H4 (cell line): ENCODE data around the gene KRT82. TPM values are rescaled to one million over a fixed set of nuclear protein-coding genes. Genes with fewer than 3 reads are reported as not detected.

Experiments used
- total RNA-seq: library from RNA; depleted of rRNA; stranded (reverse); fragments of >200 nt; shearing (Covaris generic); gene quantifications from 2 replicates; pipeline ENCODE4 v1.2.3, GENCODE V29; 2014; rRNA removed

The KRT82 gene
- total RNA-seq, 1 experiment from 2014 or later, result not detected

Other genes starting within 250 kb of the KRT82 start
- gene KRT80, start 214.3 kb downstream of the KRT82 start, total RNA-seq, result 4.7 and 6.9 TPM in 2 replicates
- gene KRT7, start 173.1 kb downstream of the KRT82 start, total RNA-seq, result 0.29 and 1.7 TPM in 2 replicates
- gene KRT86, start 131.7 kb downstream of the KRT82 start, total RNA-seq, result 0.31 and 0.93 TPM in 2 replicates
- 5.7 and 10.8 TPM in 2 replicates for gene KRT81, start 114.8 kb downstream of the KRT82 start, total RNA-seq
- gene KRT83, start 84.9 kb downstream of the KRT82 start, total RNA-seq, result not detected in 2 replicates
- gene KRT85, start 38.9 kb downstream of the KRT82 start, total RNA-seq, result not detected in 2 replicates
- gene KRT84, start 20.7 kb downstream of the KRT82 start, total RNA-seq, result not detected in 2 replicates
- 0.12 TPM in 1 of 2 replicates, not detected in the other for gene KRT75, start 28.0 kb upstream of the KRT82 start, total RNA-seq
- gene KRT6B, start 45.8 kb upstream of the KRT82 start, total RNA-seq, result not detected in 2 replicates
- gene KRT6C, start 67.5 kb upstream of the KRT82 start, total RNA-seq, result not detected in 2 replicates
- gene KRT6A, start 86.9 kb upstream of the KRT82 start, total RNA-seq, result not detected in 2 replicates
- not detected in 2 replicates for gene KRT5, start 114.1 kb upstream of the KRT82 start, total RNA-seq
- gene KRT71, start 146.8 kb upstream of the KRT82 start, total RNA-seq, result not detected in 2 replicates
- not detected in 2 replicates for gene KRT74, start 167.5 kb upstream of the KRT82 start, total RNA-seq
- not detected in 2 replicates for gene KRT72, start 195.1 kb upstream of the KRT82 start, total RNA-seq
- gene KRT73, start 212.2 kb upstream of the KRT82 start, total RNA-seq, result not detected in 2 replicates
- 0.21 and 0.53 TPM in 2 replicates for gene KRT2, start 245.9 kb upstream of the KRT82 start, total RNA-seq